Keratinocyte (primary cell): Measurements from ENCODE around the gene SPON1. TPM values are rescaled to one million over a fixed set of nuclear protein-coding genes. Genes with fewer than 3 reads are reported as not detected.

Experiments
- DNase-seq: peaks from one replicate; pipeline ENCODE4 v3.0.0-alpha.2; 2011; ENCODE audit warnings: low read depth, missing footprints, low spot score
- FAIRE-seq: peaks from 2 replicates; lab custom pipeline; 2011; peaks lifted over from hg19 to GRCh38; lab: Jason Lieb, UNC
- H2AFZ ChIP-seq: 2 replicates; pipeline ENCODE4 v1.6.0; 2012; ENCODE audit warnings: low read length, control low read depth, inconsistent platforms; ENCODE audit not compliant: control insufficient read depth
- H3K27ac ChIP-seq: 2 replicates; pipeline ENCODE4 v1.5.1; 2011; ENCODE audit warnings: low read length; ENCODE audit not compliant: control insufficient read depth, insufficient read depth
- H3K27me3 ChIP-seq: 3 replicates; pipeline ENCODE4 v1.6.0; 2011; ENCODE audit warnings: low read length; ENCODE audit not compliant: control insufficient read depth, insufficient read depth; ENCODE audit errors: extremely low read depth
- H3K36me3 ChIP-seq, 2 experiments: 2 replicates in 1 of 2; 3 replicates in 1 of 2; pipeline ENCODE4 v1.5.1; 2011; ENCODE audit warnings: low read length in 2 of 2, mild to moderate bottlenecking in 1 of 2; ENCODE audit not compliant: control insufficient read depth in 2 of 2, insufficient read depth in 2 of 2; ENCODE audit errors: extremely low read depth in 1 of 2
- H3K4me1 ChIP-seq: 3 replicates; pipeline ENCODE4 v1.5.1; 2011; ENCODE audit warnings: low read length; ENCODE audit not compliant: control insufficient read depth, insufficient read depth; ENCODE audit errors: extremely low read depth
- H3K4me2 ChIP-seq: 3 replicates; pipeline ENCODE4 v1.6.0; 2011; ENCODE audit warnings: low read depth, low read length; ENCODE audit not compliant: control insufficient read depth, insufficient read depth; ENCODE audit errors: extremely low read depth
- H3K4me3 ChIP-seq, 3 experiments: fragments of 200-600 bp in 1 of 3; sonication (generic) in 1 of 3; 2 replicates in 2 of 3; 3 replicates in 1 of 3; pipeline ENCODE4 v1.5.1; 2011 to 2016; ENCODE audit warnings: low read length in 3 of 3, mild to moderate bottlenecking in 3 of 3, control low read depth in 2 of 3, inconsistent platforms in 1 of 3, low read depth in 1 of 3, mixed read lengths in 1 of 3, mixed run types in 1 of 3, moderate library complexity in 1 of 3; ENCODE audit not compliant: control insufficient read depth in 2 of 3, insufficient read depth in 2 of 3; ENCODE audit errors: extremely low read depth in 1 of 3
- H3K79me2 ChIP-seq: 2 replicates; pipeline ENCODE4 v1.6.0; 2012; ENCODE audit warnings: low read length; ENCODE audit not compliant: control insufficient read depth, insufficient read depth
- H3K9ac ChIP-seq: 3 replicates; pipeline ENCODE4 v1.6.0; 2011; ENCODE audit warnings: low read length; ENCODE audit not compliant: control insufficient read depth, insufficient read depth; ENCODE audit errors: extremely low read depth
- H3K9me1 ChIP-seq: 3 replicates; pipeline ENCODE4 v1.6.0; 2011; ENCODE audit warnings: low read length; ENCODE audit not compliant: control insufficient read depth, insufficient read depth; ENCODE audit errors: extremely low read depth
- H3K9me3 ChIP-seq: 2 replicates; pipeline ENCODE4 v1.5.1; 2012; ENCODE audit warnings: low read depth, low read length; ENCODE audit not compliant: control insufficient read depth
- H4K20me1 ChIP-seq: 3 replicates; pipeline ENCODE4 v1.6.0; 2011; ENCODE audit warnings: low read length; ENCODE audit not compliant: control insufficient read depth, insufficient read depth; ENCODE audit errors: extremely low read depth
- EZH2 ChIP-seq: IDR thresholded peaks from one replicate; pipeline ENCODE4 v1.6.1; 2012; ENCODE audit warnings: inconsistent platforms, mild to moderate bottlenecking, low read length, moderate library complexity
- dilution Hi-C: fragments of 300-500 bp; cut with MboI; formaldehyde crosslinking; loops from one replicate; pipeline ENCODE4 v1.7.0; 2020; ENCODE audit warnings: low sequenced_read_pairs; ENCODE audit not compliant: extremely low pct_ligation_motif_present
- polyA plus RNA-seq, 5 experiments: library from polyadenylated mRNA; depleted of rRNA in 3 of 5; stranded (reverse) in 3 of 5; stranded (forward) in 1 of 5; unstranded in 1 of 5; fragments of >200 nt; gene quantifications; 1 replicate in 1 of 5; 2 replicates in 3 of 5; 3 replicates in 1 of 5; pipeline versions ENCODE4 v1.2.1 to v1.2.3, GENCODE V29; 2011 to 2012; ENCODE audit warnings: missing spikeins in 2 of 5, low read depth in 1 of 5, low replicate concordance in 1 of 5
- TF ChIP-seq, protein P1 (sequence below), 3 experiments: IDR thresholded peaks in 1 of 3; conservative IDR thresholded peaks in 1 of 3; optimal IDR thresholded peaks in 1 of 3; 2 replicates in 2 of 3; 3 replicates in 1 of 3; pipeline versions ENCODE3 to v1.5.1; 2011; ENCODE audit warnings: low read length in 3 of 3, mild to moderate bottlenecking in 3 of 3, moderate library complexity in 2 of 3, control low read depth in 1 of 3, inconsistent platforms in 1 of 3; ENCODE audit not compliant: insufficient read depth in 2 of 3; ENCODE audit errors: extremely low read depth in 1 of 3

The SPON1 gene
- polyA plus RNA-seq, 1 donor (not counting 4 experiments of a cell fraction or from before 2014, with no cell fraction given), result not detected

DNA sequence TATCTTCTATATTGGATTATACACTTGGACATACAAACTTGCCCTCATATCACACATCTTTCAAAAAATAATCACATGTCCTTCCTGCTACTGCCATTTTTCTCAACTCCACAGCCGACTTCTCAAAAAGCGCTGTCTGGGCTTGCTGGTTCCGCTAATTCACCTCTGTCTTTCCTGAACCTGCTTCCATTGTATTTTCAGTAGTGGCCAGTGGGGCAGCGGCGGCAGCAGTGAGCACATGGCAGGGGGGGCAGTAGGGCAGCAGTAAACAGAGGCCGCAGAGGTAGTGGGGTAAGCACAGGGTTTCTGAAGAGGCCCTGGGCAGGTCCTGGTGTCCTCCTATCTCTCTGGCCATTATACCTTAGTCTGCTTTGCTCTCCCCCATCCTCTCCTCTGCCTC, 270.1 kb downstream of the SPON1 start:
- no peak for DNase-seq
- Histone ChIP-seq H3K9me1 (no peaks in the 10 kb centered on the region), H3K27me3 (peaks cover 47% of the 10 kb centered on the region), H3K4me2 (no peak overlapping the region), H3K9ac (no peak overlapping the region), H3K9me3 (no peaks in the 10 kb centered on the region), H3K79me2 (no peaks in the 10 kb centered on the region), H2AFZ (no peak overlapping the region), H4K20me1 (no peaks in the 10 kb centered on the region), H3K27ac (no peak overlapping the region), H3K4me3 (no peak overlapping the region), H3K36me3 (no peaks in the 10 kb centered on the region), H3K4me1 (no peaks in the 10 kb centered on the region)
- dilution Hi-C loops, result loop anchor here (25.0 kb wide), 2 partner anchors 270 to 470 kb away; partner anchors contain the start of gene SPON1
- no peak for FAIRE-seq
- no peak for TF ChIP-seq EZH2
- TF ChIP-seq, protein P1, sequence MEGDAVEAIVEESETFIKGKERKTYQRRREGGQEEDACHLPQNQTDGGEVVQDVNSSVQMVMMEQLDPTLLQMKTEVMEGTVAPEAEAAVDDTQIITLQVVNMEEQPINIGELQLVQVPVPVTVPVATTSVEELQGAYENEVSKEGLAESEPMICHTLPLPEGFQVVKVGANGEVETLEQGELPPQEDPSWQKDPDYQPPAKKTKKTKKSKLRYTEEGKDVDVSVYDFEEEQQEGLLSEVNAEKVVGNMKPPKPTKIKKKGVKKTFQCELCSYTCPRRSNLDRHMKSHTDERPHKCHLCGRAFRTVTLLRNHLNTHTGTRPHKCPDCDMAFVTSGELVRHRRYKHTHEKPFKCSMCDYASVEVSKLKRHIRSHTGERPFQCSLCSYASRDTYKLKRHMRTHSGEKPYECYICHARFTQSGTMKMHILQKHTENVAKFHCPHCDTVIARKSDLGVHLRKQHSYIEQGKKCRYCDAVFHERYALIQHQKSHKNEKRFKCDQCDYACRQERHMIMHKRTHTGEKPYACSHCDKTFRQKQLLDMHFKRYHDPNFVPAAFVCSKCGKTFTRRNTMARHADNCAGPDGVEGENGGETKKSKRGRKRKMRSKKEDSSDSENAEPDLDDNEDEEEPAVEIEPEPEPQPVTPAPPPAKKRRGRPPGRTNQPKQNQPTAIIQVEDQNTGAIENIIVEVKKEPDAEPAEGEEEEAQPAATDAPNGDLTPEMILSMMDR (optimal IDR thresholded peaks at IDR 0.05 in 1 of 3, IDR thresholded peaks at IDR 0.05 in 1 of 3, conservative IDR thresholded peaks at IDR 0.05 in 1 of 3; ENCODE audit: extremely low read depth in 1 of 3, insufficient read depth in 2 of 3, low read length in 3 of 3), result peak; percentile 27 to 55 (median 41)

DNA sequence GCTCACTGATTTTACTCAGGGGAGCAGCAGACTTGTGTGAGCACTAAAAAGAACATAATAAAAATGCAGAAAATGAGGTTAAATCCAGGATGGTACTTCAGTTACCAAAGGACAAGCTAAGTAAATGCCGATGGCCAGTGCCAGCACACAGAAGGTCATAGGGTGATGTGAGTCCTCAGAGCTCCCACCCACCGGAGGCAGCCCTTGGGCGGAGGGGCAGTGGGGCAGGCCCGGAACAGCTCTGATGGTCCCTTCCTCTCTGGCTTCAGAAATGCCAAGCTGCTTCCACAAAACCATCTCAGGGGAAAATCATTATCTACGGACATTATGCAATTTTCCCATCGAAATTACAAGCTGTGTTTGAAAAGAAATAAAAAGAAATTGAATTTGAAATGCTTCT, 271.9 kb downstream of the SPON1 start:
- TF ChIP-seq, protein P1 (optimal IDR thresholded peaks at IDR 0.05 in 1 of 3, IDR thresholded peaks at IDR 0.05 in 1 of 3, conservative IDR thresholded peaks at IDR 0.05 in 1 of 3; ENCODE audit: extremely low read depth in 1 of 3, insufficient read depth in 2 of 3, low read length in 3 of 3), result no peak
- no peak for TF ChIP-seq EZH2
- H3K4me1 ChIP-seq, result no peaks in the 10 kb centered on the region
- H3K9me1 ChIP-seq, result no peaks in the 10 kb centered on the region
- H3K9me3 ChIP-seq, result no peaks in the 10 kb centered on the region
- no peak overlapping the region for H2AFZ ChIP-seq
- dilution Hi-C loops, result loop anchor here (25.0 kb wide), 2 partner anchors 272 to 472 kb away; partner anchors contain the start of gene SPON1
- H3K9ac ChIP-seq, result no peak overlapping the region
- H3K79me2 ChIP-seq, result no peaks in the 10 kb centered on the region
- no peak overlapping the region for H3K4me3 ChIP-seq
- FAIRE-seq, result no peak
- no peak for DNase-seq
- H3K36me3 ChIP-seq, result no peaks in the 10 kb centered on the region
- H4K20me1 ChIP-seq, result no peaks in the 10 kb centered on the region
- no peak overlapping the region for H3K27ac ChIP-seq
- H3K27me3 ChIP-seq, result peaks cover 46% of the 10 kb centered on the region
- H3K4me2 ChIP-seq, result no peak overlapping the region
